ENCODE results near the gene DCAF15. TPM values are rescaled to one million over a fixed set of nuclear protein-coding genes. Genes with fewer than 3 reads are reported as not detected.

Gene DCAF15
- total RNA-seq, 2 donors from 2014 or later, result 7.0 to 20.4 TPM

GRCh38 chr19:13989487-13989886, 37.2 kb downstream of the DCAF15 start:
- Histone ChIP-seq H3K9me3 (no peaks in the 10 kb centered on the region), H3K4me1 (peaks cover 18% of the 10 kb centered on the region), H3K4me3 (no peak overlapping the region), H3K27me3 (no peaks in the 10 kb centered on the region), H3K36me3 (replicated peaks in 1 of 2; ENCODE audit: insufficient read depth in 1 of 2, low read depth in 2 of 2) (peaks cover 0 to 2% of the 10 kb centered on the region in 2 donors), H3K27ac (no peak overlapping the region)
- intact Hi-C loops (cut with DNase I), result no loop called here
- DNase-seq (no peak), ATAC-seq (no peak)
- TF ChIP-seq POLR2A (IDR thresholded peaks at IDR 0.05), result no peak
- no peak for TF ChIP-seq CTCF (IDR thresholded peaks at IDR 0.05)
- 91 to 97% methylated on average over 7 of the region's 7 CpGs for WGBS, 2 donors

- 90 to 93% methylated on average over 8 of the region's 8 CpGs for WGBS, 2 donors
- peaks cover 0 to 2% of the 10 kb centered on the region in 2 donors for H3K36me3 ChIP-seq (replicated peaks in 1 of 2; ENCODE audit: insufficient read depth in 1 of 2, low read depth in 2 of 2)
- H3K4me3 ChIP-seq, result no peak overlapping the region
- H3K4me1 ChIP-seq, result peaks cover 21% of the 10 kb centered on the region
- DNase-seq (no peak), ATAC-seq (no peak)
- H3K27ac ChIP-seq, result no peak overlapping the region
- intact Hi-C loops (cut with DNase I), result no loop called here
- TF ChIP-seq POLR2A (IDR thresholded peaks at IDR 0.05) (no peak), CTCF (IDR thresholded peaks at IDR 0.05) (no peak)
- H3K27me3 ChIP-seq, result no peaks in the 10 kb centered on the region
- no peaks in the 10 kb centered on the region for H3K9me3 ChIP-seq
These were observed 37.8 kb downstream of the DCAF15 start for GRCh38 chr19:13990085-13990484.

- H3K36me3 ChIP-seq (replicated peaks in 1 of 2; ENCODE audit: insufficient read depth in 1 of 2, low read depth in 2 of 2), result peaks cover 0 to 2% of the 10 kb centered on the region in 2 donors
- no peak overlapping the region for H3K4me3 ChIP-seq
- no peak for TF ChIP-seq POLR2A (IDR thresholded peaks at IDR 0.05)
- TF ChIP-seq CTCF (IDR thresholded peaks at IDR 0.05), result no peak
- no peak for ATAC-seq
- H3K9me3 ChIP-seq, result no peaks in the 10 kb centered on the region
- whole genome bisulfite sequencing, 2 donors, result 92 to 95% methylated on average over 6 to 7 of the region's 7 CpGs
- H3K27ac ChIP-seq, result no peak overlapping the region
- peaks cover 24% of the 10 kb centered on the region for H3K4me1 ChIP-seq
- H3K27me3 ChIP-seq, result no peaks in the 10 kb centered on the region
- no peak for DNase-seq
- intact Hi-C loops (cut with DNase I), result no loop called here
These were observed 39.7 kb downstream of the DCAF15 start for GRCh38 chr19:13992025-13992424.

GRCh38 chr19:13993590-13994300, 41.4 kb downstream of the DCAF15 start:
- DNase-seq (no peak), ATAC-seq (no peak)
- no peaks in the 10 kb centered on the region for H3K9me3 ChIP-seq
- no peak overlapping the region for H3K4me3 ChIP-seq
- peaks cover 0 to 2% of the 10 kb centered on the region in 2 donors for H3K36me3 ChIP-seq (replicated peaks in 1 of 2; ENCODE audit: insufficient read depth in 1 of 2, low read depth in 2 of 2)
- 90 to 95% methylated on average over 19 to 22 of the region's 22 CpGs for WGBS, 2 donors
- peaks cover 24% of the 10 kb centered on the region for H3K4me1 ChIP-seq
- no peak for TF ChIP-seq CTCF (IDR thresholded peaks at IDR 0.05)
- TF ChIP-seq POLR2A (IDR thresholded peaks at IDR 0.05), result no peak
- H3K27me3 ChIP-seq, result no peaks in the 10 kb centered on the region
- intact Hi-C loops (cut with DNase I), result no loop called here
- no peak overlapping the region for H3K27ac ChIP-seq

All from body of pancreas (tissue), 4 donors.